Fibroblast of lung (primary cell): Measurements from ENCODE around the gene ZNF280C. TPM values are rescaled to one million over a fixed set of nuclear protein-coding genes. Genes with fewer than 3 reads are reported as not detected.
A peak's percentile ranks its signal among the peaks of the same experiment; 100 is the strongest.

ENCODE experiments used
- DNase-seq, 2 donors: peaks; one replicate each; pipeline versions ENCODE4 v3.0.0 to v3.0.0-alpha.2; 2010; ENCODE audit warnings: low read depth in 2 of 2
- H2AFZ ChIP-seq: 2 replicates; pipeline ENCODE4 v1.5.1; 2012; ENCODE audit warnings: low read length, control low read depth, inconsistent platforms
- H3K27ac ChIP-seq: 2 replicates; pipeline ENCODE4 v1.5.1; 2011; ENCODE audit warnings: low read length, control low read depth; ENCODE audit not compliant: insufficient read depth
- H3K27me3 ChIP-seq: 2 replicates; pipeline ENCODE4 v1.5.1; 2011; ENCODE audit warnings: mild to moderate bottlenecking, low read length; ENCODE audit not compliant: control insufficient read depth, insufficient read depth
- H3K36me3 ChIP-seq: 2 replicates; pipeline ENCODE4 v1.5.1; 2011; ENCODE audit warnings: low read length; ENCODE audit not compliant: control insufficient read depth, insufficient read depth
- H3K4me1 ChIP-seq: 2 replicates; pipeline ENCODE4 v1.5.1; 2011; ENCODE audit warnings: low read length; ENCODE audit not compliant: control insufficient read depth, insufficient read depth; ENCODE audit errors: extremely low read depth
- H3K4me2 ChIP-seq: 2 replicates; pipeline ENCODE4 v1.5.1; 2011; ENCODE audit warnings: low read length, control low read depth; ENCODE audit not compliant: insufficient read depth; ENCODE audit errors: extremely low read depth
- H3K4me3 ChIP-seq, 4 experiments: fragments of 200-600 bp in 1 of 4; sonication (generic) in 1 of 4; replicated peaks in 1 of 4; 2 replicates each; pipeline ENCODE4 v1.5.1; 2011 to 2016; ENCODE audit warnings: low read length in 4 of 4, low read depth in 3 of 4, mild to moderate bottlenecking in 3 of 4, control low read depth in 2 of 4, inconsistent platforms in 1 of 4, mixed read lengths in 1 of 4; ENCODE audit not compliant: insufficient read depth in 1 of 4; ENCODE audit errors: control extremely low read depth in 1 of 4
- H3K79me2 ChIP-seq: 2 replicates; pipeline ENCODE4 v1.5.1; 2012; ENCODE audit warnings: mild to moderate bottlenecking, low read length, inconsistent platforms; ENCODE audit not compliant: control insufficient read depth, insufficient read depth
- H3K9ac ChIP-seq: 2 replicates; pipeline ENCODE4 v1.5.1; 2011; ENCODE audit warnings: mild to moderate bottlenecking, low read length, control low read depth; ENCODE audit not compliant: insufficient read depth
- H3K9me3 ChIP-seq: 2 replicates; pipeline ENCODE4 v1.5.1; 2012; ENCODE audit warnings: low read depth, low read length; ENCODE audit not compliant: control insufficient read depth, insufficient read depth
- H4K20me1 ChIP-seq: 2 replicates; pipeline ENCODE4 v1.5.1; 2011; ENCODE audit warnings: low read length; ENCODE audit not compliant: control insufficient read depth, insufficient read depth; ENCODE audit errors: extremely low read depth
- CTCF ChIP-seq, 2 donors: IDR thresholded peaks in 1 of 2; conservative IDR thresholded peaks in 1 of 2; 1 replicate in 1 of 2; 2 replicates in 1 of 2; pipeline ENCODE4 v1.5.1; 2011 to 2012; ENCODE audit warnings: low read length in 2 of 2, control low read depth in 1 of 2, inconsistent platforms in 1 of 2, low read depth in 1 of 2, mild to moderate bottlenecking in 1 of 2
- EZH2 ChIP-seq: IDR thresholded peaks from 2 replicates; pipeline ENCODE4 v1.5.1; 2012; ENCODE audit warnings: low read length, control low read depth, mild to moderate bottlenecking; ENCODE audit errors: missing control alignments
- polyA plus RNA-seq, 2 donors: library from polyadenylated mRNA; depleted of rRNA in 1 of 2; stranded (reverse) in 1 of 2; unstranded in 1 of 2; fragments of >200 nt; gene quantifications; 2 replicates each; pipeline ENCODE4 v1.2.1, GENCODE V29; 2011 to 2012; ENCODE audit warnings: missing spikeins in 1 of 2
- total RNA-seq: library from RNA; depleted of rRNA; stranded (reverse); fragments of >200 nt; gene quantifications from 2 replicates; pipeline ENCODE4 v1.2.1, GENCODE V29; 2014

ZNF280C gene
- total and polyA plus RNA-seq, 2 donors (not counting 1 experiment from before 2014, with no cell fraction given): 4.1 to 8.7 TPM

GRCh38 chrX:130172127-130172845 is 96.4 kb downstream of the ZNF280C start:
- peak overlapping the region; percentile 37 for H3K9ac ChIP-seq
- no peaks in the 10 kb centered on the region for H3K36me3 ChIP-seq
- H3K4me3 ChIP-seq: peak overlapping the region; percentile 26 to 55 (median 45)
- DNase-seq: no peak
- no peak for TF ChIP-seq CTCF (conservative IDR thresholded peaks at IDR 0.05 in 1 of 2, IDR thresholded peaks at IDR 0.05 in 1 of 2; ENCODE audit: low read depth in 1 of 2, low read length in 2 of 2)
- TF ChIP-seq EZH2: no peak
- H3K27ac ChIP-seq: no peak overlapping the region
- H2AFZ ChIP-seq: peak overlapping the region; percentile 39
- peaks cover 7% of the 10 kb centered on the region for H3K4me1 ChIP-seq
- peak overlapping the region; percentile 84 for H3K4me2 ChIP-seq
- no peaks in the 10 kb centered on the region for H3K9me3 ChIP-seq
- no peaks in the 10 kb centered on the region for H4K20me1 ChIP-seq
- no peaks in the 10 kb centered on the region for H3K27me3 ChIP-seq
- H3K79me2 ChIP-seq: no peaks in the 10 kb centered on the region

- Histone ChIP-seq H3K36me3 (no peaks in the 10 kb centered on the region), H3K4me3 (peak within 1 kb of the TSS; percentile 26 to 55 (median 45)), H3K4me2 (peak within 1 kb of the TSS; percentile 84), H4K20me1 (no peaks in the 10 kb centered on the region), H3K79me2 (no peaks in the 10 kb centered on the region), H3K9ac (peak within 1 kb of the TSS; percentile 37), H3K27ac (peak within 1 kb of the TSS; percentile 77), H3K4me1 (peaks cover 7% of the 10 kb centered on the region), H3K9me3 (no peaks in the 10 kb centered on the region), H2AFZ (peak within 1 kb of the TSS; percentile 39), H3K27me3 (no peaks in the 10 kb centered on the region)
- TF ChIP-seq CTCF (conservative IDR thresholded peaks at IDR 0.05 in 1 of 2, IDR thresholded peaks at IDR 0.05 in 1 of 2; ENCODE audit: low read depth in 1 of 2, low read length in 2 of 2) (no peak), EZH2 (no peak)
- DNase-seq: peak; percentile 25 to 28
Measured at GRCh38 chrX:130171446-130172126, 97.1 kb downstream of the ZNF280C start, which contains the start of gene RAB33A. Gene RAB33A, plus strand, starts transcription at chrX:130171962. Its CDS starts 101 bp downstream, at chrX:130172063.

GRCh38 chrX:130170752-130171445 is 97.8 kb downstream of the ZNF280C start:
- H3K4me1 ChIP-seq: peaks cover 7% of the 10 kb centered on the region
- peak overlapping the region; percentile 26 to 55 (median 45) for H3K4me3 ChIP-seq
- no peak overlapping the region for H3K27ac ChIP-seq
- TF ChIP-seq EZH2 (no peak), CTCF (conservative IDR thresholded peaks at IDR 0.05 in 1 of 2, IDR thresholded peaks at IDR 0.05 in 1 of 2; ENCODE audit: low read depth in 1 of 2, low read length in 2 of 2) (no peak)
- no peak overlapping the region for H3K9ac ChIP-seq
- H3K4me2 ChIP-seq: peak overlapping the region; percentile 84
- H4K20me1 ChIP-seq: no peaks in the 10 kb centered on the region
- H3K9me3 ChIP-seq: no peaks in the 10 kb centered on the region
- H3K36me3 ChIP-seq: no peaks in the 10 kb centered on the region
- peak in 1 of 2 donors; percentile 8 for DNase-seq
- H3K27me3 ChIP-seq: no peaks in the 10 kb centered on the region
- H2AFZ ChIP-seq: no peak overlapping the region
- H3K79me2 ChIP-seq: no peaks in the 10 kb centered on the region
